Panc1 (cell line): ENCODE results near the gene HACD4. TPM values are rescaled to one million over a fixed set of nuclear protein-coding genes. Genes with fewer than 3 reads are reported as not detected.

Experiments
- ATAC-seq: fragments of 200-7000 bp; cut with Tn5 transposase; 2 replicates; pipeline ENCODE4 v1.9.1; 2020; ENCODE audit warnings: mild to moderate bottlenecking, moderate library complexity
- BruUV-seq: library from RNA; stranded (reverse); fragments of 400-500 nt; replicated peaks from 2 replicates; lab custom pipeline; 2021; lab: Mats Ljungman, UMichigan
- CTCF ChIA-PET: fragments of 300-600 bp; sonication (Branson Sonifier 250); formaldehyde crosslinking; loops from one replicate; lab custom pipeline; 2022; ENCODE audit warnings: antibody characterized with exemption; lab: Charles Lee
- POLR2A ChIA-PET: fragments of 300-600 bp; sonication (Branson Sonifier 250); formaldehyde crosslinking; loops from one replicate; lab custom pipeline; 2022; ENCODE audit warnings: antibody characterized with exemption; lab: Charles Lee
- DNase-seq: peaks from one replicate; pipeline ENCODE4 v3.0.0-alpha.2; 2010; ENCODE audit warnings: low read depth, low spot score
- H3K27ac ChIP-seq: 2 replicates; pipeline ENCODE4 v1.5.1; 2011; ENCODE audit warnings: mild to moderate bottlenecking, low read length, inconsistent platforms
- H3K27me3 ChIP-seq: fragments of 200-500 bp; sonication (Bioruptor generic); 2 replicates; pipeline ENCODE4 v1.6.0; 2014; ENCODE audit warnings: low read length, inconsistent platforms; ENCODE audit not compliant: control insufficient read depth, insufficient read depth
- H3K36me3 ChIP-seq: fragments of 200-500 bp; sonication (Bioruptor generic); 2 replicates; pipeline ENCODE4 v1.5.1; 2014; ENCODE audit warnings: inconsistent platforms, mild to moderate bottlenecking, low read length, moderate library complexity; ENCODE audit not compliant: control insufficient read depth, insufficient read depth
- H3K4me1 ChIP-seq: 2 replicates; pipeline ENCODE4 v1.5.1; 2011; ENCODE audit warnings: inconsistent platforms, mild to moderate bottlenecking, low read length, moderate library complexity; ENCODE audit not compliant: control insufficient read depth, insufficient read depth
- H3K4me3 ChIP-seq, 2 experiments: 2 replicates each; pipeline ENCODE4 v1.5.1; 2011 to 2012; ENCODE audit warnings: low read depth in 2 of 2, low read length in 2 of 2, mild to moderate bottlenecking in 2 of 2, inconsistent platforms in 1 of 2, moderate library complexity in 1 of 2
- H3K9me3 ChIP-seq: fragments of 200-500 bp; sonication (Bioruptor generic); 2 replicates; pipeline ENCODE4 v1.5.1; 2014; ENCODE audit warnings: low read depth, mild to moderate bottlenecking, inconsistent platforms, low read length, moderate library complexity; ENCODE audit not compliant: control insufficient read depth, insufficient read depth
- CTCF ChIP-seq: fragments of 450-650 bp; IDR thresholded peaks from 2 replicates; pipeline ENCODE4 v1.5.1; 2017; ENCODE audit warnings: mild to moderate bottlenecking
- POLR2AphosphoS5 ChIP-seq: IDR thresholded peaks from 2 replicates; pipeline ENCODE4 v1.6.1; 2012; ENCODE audit warnings: mild to moderate bottlenecking, low read depth, low read length, moderate library complexity
- SIN3A ChIP-seq: IDR thresholded peaks from 2 replicates; pipeline ENCODE4 v1.6.1; 2012; ENCODE audit warnings: low read depth, mild to moderate bottlenecking, low read length, moderate library complexity, borderline replicate concordance; ENCODE audit not compliant: insufficient read depth
- TCF7L2 ChIP-seq: IDR thresholded peaks from 2 replicates; pipeline ENCODE4 v1.6.1; 2011; ENCODE audit warnings: mild to moderate bottlenecking, low read depth, low read length, inconsistent platforms
- in situ Hi-C: cut with HindIII; loops from 2 replicates; pipeline ENCODE4 v1.10.0; 2016; ENCODE audit warnings: low sequenced_read_pairs, low pct_unique_long_range_greater_than_20kb
- intact Hi-C: fragments of 100-400 bp; cut with micrococcal nuclease; formaldehyde crosslinking; loops from one replicate; pipeline ENCODE4 v1.10.0; 2022; ENCODE audit not compliant: unreplicated experiment
- total RNA-seq: library from RNA; stranded (reverse); gene quantifications from one replicate; pipeline ENCODE4 v1.2.1, GENCODE V29; 2021; ENCODE audit not compliant: unreplicated experiment
- TF ChIP-seq, protein P1 (sequence below), 2 experiments: IDR thresholded peaks; 2 replicates each; pipeline ENCODE4 v1.6.1; 2011 to 2012; ENCODE audit warnings: low read depth in 2 of 2, control low read depth in 1 of 2, low read length in 1 of 2, mild to moderate bottlenecking in 1 of 2, moderate library complexity in 1 of 2; ENCODE audit not compliant: insufficient read depth in 1 of 2

HACD4 gene
- total RNA-seq, 1 experiment from 2014 or later, result 0.13 TPM

GRCh38 chr9:21075484-21075883, 44.0 kb upstream of the HACD4 start:
- no peak for ATAC-seq
- intact Hi-C loops, result no loop called here
- Histone ChIP-seq H3K27me3 (no peaks in the 10 kb centered on the region), H3K4me3 (no peak overlapping the region), H3K9me3 (no peaks in the 10 kb centered on the region), H3K36me3 (no peaks in the 10 kb centered on the region), H3K4me1 (no peaks in the 10 kb centered on the region), H3K27ac (no peak overlapping the region)
- BruUV-seq, result no TSS peak
- CTCF ChIA-PET, result no interaction called here
- DNase-seq, result no peak
- in situ Hi-C loops, result no loop called here
- POLR2A ChIA-PET, result no interaction called here
- TF ChIP-seq TCF7L2 (no peak), POLR2AphosphoS5 (no peak), SIN3A (no peak), CTCF (no peak)
- TF ChIP-seq, protein P1, sequence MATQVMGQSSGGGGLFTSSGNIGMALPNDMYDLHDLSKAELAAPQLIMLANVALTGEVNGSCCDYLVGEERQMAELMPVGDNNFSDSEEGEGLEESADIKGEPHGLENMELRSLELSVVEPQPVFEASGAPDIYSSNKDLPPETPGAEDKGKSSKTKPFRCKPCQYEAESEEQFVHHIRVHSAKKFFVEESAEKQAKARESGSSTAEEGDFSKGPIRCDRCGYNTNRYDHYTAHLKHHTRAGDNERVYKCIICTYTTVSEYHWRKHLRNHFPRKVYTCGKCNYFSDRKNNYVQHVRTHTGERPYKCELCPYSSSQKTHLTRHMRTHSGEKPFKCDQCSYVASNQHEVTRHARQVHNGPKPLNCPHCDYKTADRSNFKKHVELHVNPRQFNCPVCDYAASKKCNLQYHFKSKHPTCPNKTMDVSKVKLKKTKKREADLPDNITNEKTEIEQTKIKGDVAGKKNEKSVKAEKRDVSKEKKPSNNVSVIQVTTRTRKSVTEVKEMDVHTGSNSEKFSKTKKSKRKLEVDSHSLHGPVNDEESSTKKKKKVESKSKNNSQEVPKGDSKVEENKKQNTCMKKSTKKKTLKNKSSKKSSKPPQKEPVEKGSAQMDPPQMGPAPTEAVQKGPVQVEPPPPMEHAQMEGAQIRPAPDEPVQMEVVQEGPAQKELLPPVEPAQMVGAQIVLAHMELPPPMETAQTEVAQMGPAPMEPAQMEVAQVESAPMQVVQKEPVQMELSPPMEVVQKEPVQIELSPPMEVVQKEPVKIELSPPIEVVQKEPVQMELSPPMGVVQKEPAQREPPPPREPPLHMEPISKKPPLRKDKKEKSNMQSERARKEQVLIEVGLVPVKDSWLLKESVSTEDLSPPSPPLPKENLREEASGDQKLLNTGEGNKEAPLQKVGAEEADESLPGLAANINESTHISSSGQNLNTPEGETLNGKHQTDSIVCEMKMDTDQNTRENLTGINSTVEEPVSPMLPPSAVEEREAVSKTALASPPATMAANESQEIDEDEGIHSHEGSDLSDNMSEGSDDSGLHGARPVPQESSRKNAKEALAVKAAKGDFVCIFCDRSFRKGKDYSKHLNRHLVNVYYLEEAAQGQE (IDR thresholded peaks at IDR 0.05; ENCODE audit: insufficient read depth in 1 of 2, low read depth in 2 of 2, low read length in 1 of 2), result no peak

- Histone ChIP-seq H3K4me3 (no peak overlapping the region), H3K27me3 (no peaks in the 10 kb centered on the region), H3K9me3 (no peaks in the 10 kb centered on the region), H3K4me1 (no peaks in the 10 kb centered on the region), H3K36me3 (no peaks in the 10 kb centered on the region), H3K27ac (no peak overlapping the region)
- TF ChIP-seq SIN3A, result no peak
- no peak for TF ChIP-seq TCF7L2
- TF ChIP-seq CTCF, result no peak
- no peak for TF ChIP-seq POLR2AphosphoS5
- TF ChIP-seq, protein P1 (IDR thresholded peaks at IDR 0.05; ENCODE audit: insufficient read depth in 1 of 2, low read depth in 2 of 2, low read length in 1 of 2), result no peak
- ChIA-PET POLR2A (no interaction called here), CTCF (interaction anchor here (0.6 kb wide), 1 partner anchor 1143 kb away, joined by 3 read pairs; no protein-coding TSS in a partner anchor)
- DNase-seq (no peak), ATAC-seq (no peak)
- intact Hi-C loops (no loop called here), in situ Hi-C loops (no loop called here)
- BruUV-seq, result no TSS peak
These were observed 39.5 kb upstream of the HACD4 start for GRCh38 chr9:21070906-21071305.
